ENCODE measurements around the gene SPEN.

DNA sequence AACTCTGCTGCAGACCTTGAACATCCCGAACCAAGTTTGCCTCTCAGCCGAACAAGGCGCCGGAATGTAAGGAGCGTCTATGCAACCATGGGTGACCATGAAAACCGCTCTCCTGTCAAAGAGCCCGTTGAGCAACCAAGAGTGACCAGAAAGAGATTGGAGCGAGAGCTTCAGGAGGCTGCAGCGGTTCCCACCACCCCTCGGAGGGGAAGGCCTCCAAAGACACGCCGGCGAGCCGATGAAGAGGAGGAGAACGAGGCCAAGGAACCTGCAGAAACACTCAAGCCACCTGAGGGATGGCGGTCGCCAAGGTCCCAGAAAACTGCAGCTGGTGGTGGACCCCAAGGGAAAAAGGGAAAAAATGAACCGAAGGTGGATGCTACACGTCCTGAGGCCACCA, 84.4 kb downstream of the SPEN start:
- TF ChIP-seq TAF1 (IDR thresholded peaks at IDR 0.05; ENCODE audit: borderline replicate concordance, insufficient read depth, low read length) (no peak), POLR2AphosphoS5 (IDR thresholded peaks at IDR 0.05; ENCODE audit: low read depth, low read length) (no peak)
- TF ChIP-seq, protein P1, sequence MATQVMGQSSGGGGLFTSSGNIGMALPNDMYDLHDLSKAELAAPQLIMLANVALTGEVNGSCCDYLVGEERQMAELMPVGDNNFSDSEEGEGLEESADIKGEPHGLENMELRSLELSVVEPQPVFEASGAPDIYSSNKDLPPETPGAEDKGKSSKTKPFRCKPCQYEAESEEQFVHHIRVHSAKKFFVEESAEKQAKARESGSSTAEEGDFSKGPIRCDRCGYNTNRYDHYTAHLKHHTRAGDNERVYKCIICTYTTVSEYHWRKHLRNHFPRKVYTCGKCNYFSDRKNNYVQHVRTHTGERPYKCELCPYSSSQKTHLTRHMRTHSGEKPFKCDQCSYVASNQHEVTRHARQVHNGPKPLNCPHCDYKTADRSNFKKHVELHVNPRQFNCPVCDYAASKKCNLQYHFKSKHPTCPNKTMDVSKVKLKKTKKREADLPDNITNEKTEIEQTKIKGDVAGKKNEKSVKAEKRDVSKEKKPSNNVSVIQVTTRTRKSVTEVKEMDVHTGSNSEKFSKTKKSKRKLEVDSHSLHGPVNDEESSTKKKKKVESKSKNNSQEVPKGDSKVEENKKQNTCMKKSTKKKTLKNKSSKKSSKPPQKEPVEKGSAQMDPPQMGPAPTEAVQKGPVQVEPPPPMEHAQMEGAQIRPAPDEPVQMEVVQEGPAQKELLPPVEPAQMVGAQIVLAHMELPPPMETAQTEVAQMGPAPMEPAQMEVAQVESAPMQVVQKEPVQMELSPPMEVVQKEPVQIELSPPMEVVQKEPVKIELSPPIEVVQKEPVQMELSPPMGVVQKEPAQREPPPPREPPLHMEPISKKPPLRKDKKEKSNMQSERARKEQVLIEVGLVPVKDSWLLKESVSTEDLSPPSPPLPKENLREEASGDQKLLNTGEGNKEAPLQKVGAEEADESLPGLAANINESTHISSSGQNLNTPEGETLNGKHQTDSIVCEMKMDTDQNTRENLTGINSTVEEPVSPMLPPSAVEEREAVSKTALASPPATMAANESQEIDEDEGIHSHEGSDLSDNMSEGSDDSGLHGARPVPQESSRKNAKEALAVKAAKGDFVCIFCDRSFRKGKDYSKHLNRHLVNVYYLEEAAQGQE (IDR thresholded peaks at IDR 0.05; ENCODE audit: insufficient read depth in 1 of 2, low read depth in 2 of 2, low read length in 2 of 2), result no peak

Data from PFSK-1 (cell line).